VCaP (cell line): ENCODE data around the gene TEKT3.

Experiments used
- H3K27ac ChIP-seq: fragments of 450-650 bp; 2 replicates; pipeline ENCODE4 v1.5.1; 2017
- TF ChIP-seq, protein P1 (sequence below): fragments of 450-650 bp; conservative IDR thresholded peaks from 2 replicates; pipeline ENCODE4 v1.5.1; 2017; ENCODE audit warnings: mild to moderate bottlenecking, moderate library complexity

The TEKT3 gene

DNA sequence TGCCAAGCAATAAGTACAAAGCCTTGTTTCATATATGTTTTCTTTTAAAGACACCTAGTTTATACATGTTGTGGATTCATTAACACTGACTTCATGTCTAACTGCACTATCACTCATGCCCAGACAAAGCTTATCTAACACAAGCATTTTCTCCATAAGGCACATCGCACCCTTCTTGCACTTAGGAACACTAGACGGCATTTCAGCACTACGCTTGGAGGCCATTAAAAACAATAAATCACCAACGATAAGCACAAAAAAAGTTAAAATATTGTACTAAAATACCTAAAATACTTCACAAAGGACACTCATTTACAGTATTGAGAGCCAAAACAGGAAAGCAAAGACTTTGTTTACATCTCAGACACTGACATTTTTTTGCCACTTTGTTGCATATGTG is 39.0 kb upstream of the TEKT3 start:
- H3K27ac ChIP-seq, result no peak overlapping the region
- TF ChIP-seq, protein P1, sequence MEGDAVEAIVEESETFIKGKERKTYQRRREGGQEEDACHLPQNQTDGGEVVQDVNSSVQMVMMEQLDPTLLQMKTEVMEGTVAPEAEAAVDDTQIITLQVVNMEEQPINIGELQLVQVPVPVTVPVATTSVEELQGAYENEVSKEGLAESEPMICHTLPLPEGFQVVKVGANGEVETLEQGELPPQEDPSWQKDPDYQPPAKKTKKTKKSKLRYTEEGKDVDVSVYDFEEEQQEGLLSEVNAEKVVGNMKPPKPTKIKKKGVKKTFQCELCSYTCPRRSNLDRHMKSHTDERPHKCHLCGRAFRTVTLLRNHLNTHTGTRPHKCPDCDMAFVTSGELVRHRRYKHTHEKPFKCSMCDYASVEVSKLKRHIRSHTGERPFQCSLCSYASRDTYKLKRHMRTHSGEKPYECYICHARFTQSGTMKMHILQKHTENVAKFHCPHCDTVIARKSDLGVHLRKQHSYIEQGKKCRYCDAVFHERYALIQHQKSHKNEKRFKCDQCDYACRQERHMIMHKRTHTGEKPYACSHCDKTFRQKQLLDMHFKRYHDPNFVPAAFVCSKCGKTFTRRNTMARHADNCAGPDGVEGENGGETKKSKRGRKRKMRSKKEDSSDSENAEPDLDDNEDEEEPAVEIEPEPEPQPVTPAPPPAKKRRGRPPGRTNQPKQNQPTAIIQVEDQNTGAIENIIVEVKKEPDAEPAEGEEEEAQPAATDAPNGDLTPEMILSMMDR, result no peak

DNA sequence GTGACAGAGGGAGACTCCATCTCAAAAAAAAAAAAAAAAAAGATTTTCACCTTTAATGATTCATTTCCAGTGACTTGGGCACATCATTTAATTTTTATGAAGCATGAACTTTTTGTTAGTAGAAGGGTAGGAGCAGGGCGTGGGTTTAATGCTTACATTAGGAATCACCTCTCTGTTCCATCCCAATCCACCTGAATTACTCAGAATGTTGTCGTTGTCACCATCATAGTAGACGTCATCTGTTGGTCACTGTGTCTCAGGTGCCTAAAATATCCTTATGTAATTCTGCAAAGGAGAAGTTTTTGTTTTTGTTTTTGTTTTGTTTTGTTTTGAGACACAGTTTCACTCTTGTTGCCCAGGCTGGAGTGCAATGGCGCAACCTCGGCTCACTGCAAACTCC is 38.3 kb upstream of the TEKT3 start:
- H3K27ac ChIP-seq, result no peak overlapping the region
- TF ChIP-seq, protein P1, result no peak

DNA sequence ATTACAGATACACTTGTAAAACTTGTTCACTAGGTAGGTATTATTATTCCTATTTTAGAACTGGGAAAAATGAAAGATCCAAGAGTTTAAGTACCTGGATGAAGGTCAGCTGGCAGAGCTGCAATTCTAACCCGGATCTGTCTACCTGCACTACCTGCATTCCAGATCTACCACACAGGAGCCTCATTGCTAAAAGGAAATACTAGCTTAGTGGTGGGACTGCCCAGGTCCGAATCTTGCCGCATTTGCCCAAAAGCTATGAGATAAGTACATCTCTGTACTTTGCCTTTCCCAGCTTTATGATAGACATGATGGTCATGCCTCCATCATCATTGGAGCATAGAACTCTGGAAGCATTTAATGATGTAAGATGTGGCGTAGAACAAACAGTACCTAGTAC is 36.8 kb upstream of the TEKT3 start:
- H3K27ac ChIP-seq, result no peak overlapping the region
- TF ChIP-seq, protein P1, result no peak

DNA sequence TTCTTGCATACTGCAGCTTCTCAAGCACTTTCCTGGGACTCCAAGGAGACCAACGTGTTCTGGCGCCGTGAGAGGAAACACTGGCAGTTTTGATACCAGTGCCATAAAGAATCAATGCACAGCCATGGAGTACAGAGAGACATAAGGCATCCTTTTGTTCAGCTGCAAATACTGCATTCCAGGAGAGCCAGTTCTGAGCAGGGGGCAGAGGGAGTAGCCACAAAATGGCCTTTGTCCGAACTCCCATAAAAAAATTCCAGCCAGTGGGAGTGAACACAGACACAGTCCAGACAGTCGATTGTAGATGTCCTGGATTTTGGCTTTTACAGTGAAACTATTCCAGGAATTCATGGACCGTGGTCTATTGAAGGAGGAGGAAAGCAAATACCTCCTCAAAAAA is 36.2 kb upstream of the TEKT3 start:
- TF ChIP-seq, protein P1, result no peak
- H3K27ac ChIP-seq, result no peak overlapping the region

DNA sequence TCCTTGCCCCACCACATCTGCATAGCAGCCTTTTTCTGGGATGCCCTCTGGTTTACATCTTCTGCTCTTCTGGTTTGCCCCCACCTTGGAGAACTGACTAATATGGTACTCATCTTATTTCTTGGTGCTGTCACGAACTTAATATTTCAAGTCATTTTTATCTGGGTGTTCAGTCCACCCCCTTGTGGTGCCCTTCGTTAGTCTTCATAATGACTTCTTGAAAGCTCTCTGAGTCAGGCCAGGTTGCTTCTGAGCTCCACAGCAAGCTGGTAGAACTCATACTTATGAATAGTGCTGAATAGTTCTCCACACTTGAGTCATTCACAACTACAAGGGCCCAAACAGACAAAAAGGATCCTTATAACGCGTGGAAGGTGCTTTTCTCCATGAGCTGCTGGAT is 35.8 kb upstream of the TEKT3 start:
- no peak overlapping the region for H3K27ac ChIP-seq
- TF ChIP-seq, protein P1, result no peak

DNA sequence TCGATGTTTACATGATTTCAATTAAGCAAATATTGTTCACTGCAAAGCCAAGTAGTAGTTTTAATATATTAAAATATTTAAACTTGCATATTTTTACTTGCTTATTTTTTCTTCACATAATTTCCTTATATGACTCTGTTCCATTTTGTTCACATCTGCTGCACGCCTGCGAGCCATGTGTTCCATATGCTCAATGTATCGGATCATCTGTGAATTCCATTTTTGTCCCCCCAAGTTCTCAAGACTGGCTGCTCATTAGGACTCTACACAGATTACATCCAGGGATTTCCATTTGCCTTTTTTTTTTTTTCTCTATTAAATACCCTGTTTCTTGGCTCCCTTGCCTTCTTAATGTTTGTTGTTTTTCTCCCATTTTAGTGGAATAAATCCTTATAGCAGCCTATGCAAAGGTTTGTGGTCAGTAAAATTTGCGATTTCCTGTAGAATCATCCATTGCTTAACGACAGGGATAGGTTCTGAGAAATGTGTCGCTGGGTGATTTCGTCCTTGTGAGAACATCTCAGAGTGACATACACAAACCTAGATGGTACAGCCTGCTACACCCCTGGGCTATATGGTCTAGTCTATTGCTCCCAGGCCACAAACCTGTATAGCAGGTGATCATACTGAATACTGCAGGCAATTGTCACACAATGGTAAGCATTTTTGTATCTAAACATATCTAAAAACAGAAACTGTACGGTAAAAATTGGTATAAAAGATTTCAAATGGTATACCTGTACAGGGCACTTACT is 30.2 kb upstream of the TEKT3 start:
- TF ChIP-seq, protein P1, result no peak
- H3K27ac ChIP-seq, result no peak overlapping the region

DNA sequence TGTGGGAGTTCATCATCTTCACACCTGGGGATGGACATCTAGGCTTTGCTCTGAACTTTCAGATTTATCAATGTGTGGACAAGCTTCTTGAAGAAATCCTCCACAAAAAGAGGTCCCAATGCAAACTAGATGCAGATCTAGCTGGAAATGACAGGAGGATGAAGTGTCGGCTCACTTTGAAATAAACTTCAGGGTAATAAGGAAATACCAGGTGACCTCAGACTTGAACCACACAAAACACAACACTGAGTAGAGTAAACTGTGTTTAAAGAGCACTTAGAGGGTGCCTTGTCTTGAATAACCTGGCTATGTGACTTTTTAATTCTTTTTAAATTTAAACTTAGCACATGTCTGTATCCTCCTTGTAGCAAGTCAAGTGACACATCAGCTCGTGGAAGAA is 27.2 kb upstream of the TEKT3 start:
- TF ChIP-seq, protein P1, result no peak
- H3K27ac ChIP-seq, result no peak overlapping the region
